ENCODE results near the gene RPL38. TPM values are rescaled to one million over a fixed set of nuclear protein-coding genes. Genes with fewer than 3 reads are reported as not detected.

The RPL38 gene
- total and polyA plus RNA-seq, 12 donors = 661 to 2,186 (median 739) TPM

DNA sequence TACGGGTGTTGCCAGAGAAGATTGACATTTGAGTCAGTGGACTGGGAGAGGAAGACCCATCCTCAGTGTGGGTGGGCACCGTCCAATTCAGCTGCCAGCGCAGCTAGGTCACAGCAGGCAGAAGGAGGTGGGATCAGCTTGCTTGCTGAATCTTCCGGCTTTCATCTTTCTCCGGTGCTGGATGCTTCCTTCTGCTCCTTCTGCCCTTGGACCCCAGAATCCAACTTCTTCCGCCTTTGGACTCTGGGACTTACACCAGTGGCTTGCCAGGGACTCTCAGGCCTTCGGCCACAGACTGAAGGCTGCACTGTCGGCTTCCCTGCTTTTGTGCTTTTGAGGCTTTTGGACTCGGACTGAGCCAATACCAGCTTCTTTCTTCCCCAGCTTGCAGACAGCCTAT lies 46.1 kb upstream of the RPL38 start:
- DNase-seq (no peak), ATAC-seq (no peak)
- Histone ChIP-seq H3K4me3 (no peak overlapping the region), H3K4me1 (no peaks in the 10 kb centered on the region), H3K27ac (no peak overlapping the region), H3K36me3 (no peaks in the 10 kb centered on the region), H3K9me3 (peaks cover 0 to 2% (median 0%) of the 10 kb centered on the region in 11 donors), H3K27me3 (peaks cover 0 to 41% (median 15%) of the 10 kb centered on the region in 7 donors)
- WGBS, 2 donors = 80 to 91% methylated on average over 9 of the region's 9 CpGs
- TF ChIP-seq, protein P1, sequence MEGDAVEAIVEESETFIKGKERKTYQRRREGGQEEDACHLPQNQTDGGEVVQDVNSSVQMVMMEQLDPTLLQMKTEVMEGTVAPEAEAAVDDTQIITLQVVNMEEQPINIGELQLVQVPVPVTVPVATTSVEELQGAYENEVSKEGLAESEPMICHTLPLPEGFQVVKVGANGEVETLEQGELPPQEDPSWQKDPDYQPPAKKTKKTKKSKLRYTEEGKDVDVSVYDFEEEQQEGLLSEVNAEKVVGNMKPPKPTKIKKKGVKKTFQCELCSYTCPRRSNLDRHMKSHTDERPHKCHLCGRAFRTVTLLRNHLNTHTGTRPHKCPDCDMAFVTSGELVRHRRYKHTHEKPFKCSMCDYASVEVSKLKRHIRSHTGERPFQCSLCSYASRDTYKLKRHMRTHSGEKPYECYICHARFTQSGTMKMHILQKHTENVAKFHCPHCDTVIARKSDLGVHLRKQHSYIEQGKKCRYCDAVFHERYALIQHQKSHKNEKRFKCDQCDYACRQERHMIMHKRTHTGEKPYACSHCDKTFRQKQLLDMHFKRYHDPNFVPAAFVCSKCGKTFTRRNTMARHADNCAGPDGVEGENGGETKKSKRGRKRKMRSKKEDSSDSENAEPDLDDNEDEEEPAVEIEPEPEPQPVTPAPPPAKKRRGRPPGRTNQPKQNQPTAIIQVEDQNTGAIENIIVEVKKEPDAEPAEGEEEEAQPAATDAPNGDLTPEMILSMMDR (IDR thresholded peaks at IDR 0.05) = no peak
- intact Hi-C loops (cut with DNase I) = no loop called here

DNA sequence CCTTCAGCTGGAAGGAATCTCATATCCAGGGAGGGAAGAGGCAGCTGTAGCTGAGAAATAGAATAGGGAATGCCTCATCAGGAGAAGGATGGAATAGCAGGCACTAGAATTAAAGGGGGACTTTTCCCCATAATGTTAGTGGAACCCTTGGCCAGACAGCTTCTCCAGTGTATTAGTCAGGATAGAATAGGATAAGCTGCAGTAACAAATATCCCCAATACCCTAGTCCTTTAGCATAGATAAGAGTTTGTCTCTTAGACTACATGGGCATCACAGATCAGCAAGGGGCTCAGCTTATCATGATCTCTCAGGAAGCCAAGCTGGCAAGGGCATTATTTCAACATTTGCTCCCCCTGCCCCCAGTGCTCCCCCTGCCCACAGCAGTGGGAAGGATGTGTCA lies 44.7 kb upstream of the RPL38 start:
- ATAC-seq = no peak
- TF ChIP-seq, protein P1 (IDR thresholded peaks at IDR 0.05) = no peak
- Histone ChIP-seq H3K4me3 (no peak overlapping the region), H3K36me3 (no peaks in the 10 kb centered on the region), H3K9me3 (peaks cover 0 to 2% (median 0%) of the 10 kb centered on the region in 11 donors), H3K27me3 (peaks cover 0 to 46% (median 15%) of the 10 kb centered on the region in 7 donors), H3K4me1 (no peaks in the 10 kb centered on the region), H3K27ac (no peak overlapping the region)
- no peak for DNase-seq
- intact Hi-C loops (cut with DNase I) = no loop called here

DNA sequence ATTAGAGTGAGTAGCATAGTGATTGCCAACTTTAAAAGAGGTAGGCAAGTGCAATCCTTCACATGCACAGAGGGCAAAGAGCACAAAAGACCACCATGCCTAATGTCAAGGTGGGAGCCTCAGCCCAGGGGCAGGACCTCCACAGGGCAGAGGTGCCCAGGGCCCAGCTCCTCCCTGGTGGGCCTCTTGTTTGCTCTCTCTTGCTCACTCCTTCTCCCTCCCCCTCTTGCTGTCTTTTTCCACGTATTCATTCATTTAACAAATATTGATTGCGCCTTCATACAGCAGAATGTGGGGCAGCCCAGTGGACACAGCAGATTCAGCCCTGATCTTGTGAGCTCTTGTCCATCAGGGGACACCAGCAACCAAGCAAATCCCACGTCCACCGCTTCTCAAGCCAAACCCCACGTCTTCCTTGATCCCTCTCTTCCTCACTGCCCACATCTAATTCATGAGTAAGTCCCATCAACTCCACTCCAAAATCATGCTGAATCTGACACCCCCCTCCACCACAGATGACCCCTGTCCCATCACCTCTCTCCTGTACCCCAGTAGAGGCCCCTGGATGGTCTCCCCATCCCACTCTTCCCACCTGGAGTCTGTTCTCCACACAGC lies 44.1 kb upstream of the RPL38 start:
- peaks cover 0 to 49% (median 17%) of the 10 kb centered on the region in 7 donors for H3K27me3 ChIP-seq
- ATAC-seq (no peak), DNase-seq (no peak)
- H3K36me3 ChIP-seq = no peaks in the 10 kb centered on the region
- H3K27ac ChIP-seq = no peak overlapping the region
- H3K4me1 ChIP-seq = no peaks in the 10 kb centered on the region
- peaks cover 0 to 2% (median 0%) of the 10 kb centered on the region in 11 donors for H3K9me3 ChIP-seq
- H3K4me3 ChIP-seq = no peak overlapping the region
- intact Hi-C loops (cut with DNase I) = no loop called here
- WGBS, 2 donors = 86 to 94% methylated on average over 5 of the region's 5 CpGs
- TF ChIP-seq, protein P1 (IDR thresholded peaks at IDR 0.05) = no peak

DNA sequence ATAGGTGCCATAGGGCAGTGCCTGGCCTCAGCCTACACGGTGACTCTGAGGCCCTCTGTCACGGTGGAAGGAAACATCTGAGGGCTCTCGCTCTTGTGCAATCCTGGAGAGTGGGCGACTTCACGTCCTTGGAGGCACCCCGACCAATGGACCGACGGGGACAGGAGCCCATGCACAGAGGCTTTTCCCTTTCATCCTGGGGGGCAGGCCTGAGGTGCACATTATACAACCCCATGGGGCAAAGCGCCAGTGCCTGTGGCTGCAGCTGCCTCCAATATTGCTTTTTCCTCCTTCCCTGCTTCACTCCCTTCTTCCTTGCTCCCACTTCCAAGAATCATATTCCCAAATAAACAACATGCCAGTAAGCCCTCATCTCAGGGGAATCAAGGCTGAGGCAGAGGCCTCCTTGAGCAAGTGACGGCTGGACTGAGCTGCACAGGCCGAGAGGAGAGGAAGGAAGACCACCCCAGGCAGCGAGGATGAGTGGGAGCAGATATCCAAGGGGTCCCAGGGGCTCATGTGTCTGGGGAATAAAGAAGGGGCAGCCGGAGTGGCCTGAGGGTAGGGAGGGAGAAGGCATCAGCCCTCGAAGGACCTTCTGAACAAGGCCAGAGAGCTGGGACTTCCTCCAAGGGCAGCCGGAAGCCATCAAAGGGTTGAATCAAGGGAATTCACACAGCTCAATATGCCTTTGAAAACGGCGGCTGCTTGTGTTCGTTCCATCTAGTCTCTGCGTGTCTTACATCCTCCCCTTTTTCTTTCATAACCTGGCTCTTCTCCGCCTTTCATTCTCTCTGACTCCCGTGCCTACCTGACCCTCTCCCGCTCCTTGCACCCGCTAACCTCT lies 42.6 kb upstream of the RPL38 start:
- H3K4me1 ChIP-seq = no peaks in the 10 kb centered on the region
- H3K27me3 ChIP-seq = peaks cover 0 to 46% (median 24%) of the 10 kb centered on the region in 7 donors
- intact Hi-C loops (cut with DNase I) = no loop called here
- no peaks in the 10 kb centered on the region for H3K36me3 ChIP-seq
- DNase-seq = no peak
- H3K4me3 ChIP-seq = no peak overlapping the region
- TF ChIP-seq, protein P1 (IDR thresholded peaks at IDR 0.05) = no peak
- H3K27ac ChIP-seq = no peak overlapping the region
- no peak for ATAC-seq
- peaks cover 0 to 2% (median 0%) of the 10 kb centered on the region in 11 donors for H3K9me3 ChIP-seq
- WGBS, 2 donors = 63 to 65% methylated on average over 23 of the region's 23 CpGs

All from heart right ventricle (tissue), 16 donors.